GM20000 (cell line): Measurements from ENCODE around the gene STX2.

Experiments used
- DNase-seq: peaks from one replicate; pipeline ENCODE4 v3.0.0; 2012; ENCODE audit warnings: low spot score
- TF ChIP-seq, protein P1 (sequence below): IDR thresholded peaks from 2 replicates; pipeline ENCODE4 v1.5.1; 2012; ENCODE audit warnings: mild to moderate bottlenecking, control low read depth; ENCODE audit errors: extremely low read depth, missing control alignments

The STX2 gene

GRCh38 chr12:130742716-130743115 is 96.3 kb downstream of the STX2 start:
- TF ChIP-seq, protein P1, sequence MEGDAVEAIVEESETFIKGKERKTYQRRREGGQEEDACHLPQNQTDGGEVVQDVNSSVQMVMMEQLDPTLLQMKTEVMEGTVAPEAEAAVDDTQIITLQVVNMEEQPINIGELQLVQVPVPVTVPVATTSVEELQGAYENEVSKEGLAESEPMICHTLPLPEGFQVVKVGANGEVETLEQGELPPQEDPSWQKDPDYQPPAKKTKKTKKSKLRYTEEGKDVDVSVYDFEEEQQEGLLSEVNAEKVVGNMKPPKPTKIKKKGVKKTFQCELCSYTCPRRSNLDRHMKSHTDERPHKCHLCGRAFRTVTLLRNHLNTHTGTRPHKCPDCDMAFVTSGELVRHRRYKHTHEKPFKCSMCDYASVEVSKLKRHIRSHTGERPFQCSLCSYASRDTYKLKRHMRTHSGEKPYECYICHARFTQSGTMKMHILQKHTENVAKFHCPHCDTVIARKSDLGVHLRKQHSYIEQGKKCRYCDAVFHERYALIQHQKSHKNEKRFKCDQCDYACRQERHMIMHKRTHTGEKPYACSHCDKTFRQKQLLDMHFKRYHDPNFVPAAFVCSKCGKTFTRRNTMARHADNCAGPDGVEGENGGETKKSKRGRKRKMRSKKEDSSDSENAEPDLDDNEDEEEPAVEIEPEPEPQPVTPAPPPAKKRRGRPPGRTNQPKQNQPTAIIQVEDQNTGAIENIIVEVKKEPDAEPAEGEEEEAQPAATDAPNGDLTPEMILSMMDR = no peak

DNA sequence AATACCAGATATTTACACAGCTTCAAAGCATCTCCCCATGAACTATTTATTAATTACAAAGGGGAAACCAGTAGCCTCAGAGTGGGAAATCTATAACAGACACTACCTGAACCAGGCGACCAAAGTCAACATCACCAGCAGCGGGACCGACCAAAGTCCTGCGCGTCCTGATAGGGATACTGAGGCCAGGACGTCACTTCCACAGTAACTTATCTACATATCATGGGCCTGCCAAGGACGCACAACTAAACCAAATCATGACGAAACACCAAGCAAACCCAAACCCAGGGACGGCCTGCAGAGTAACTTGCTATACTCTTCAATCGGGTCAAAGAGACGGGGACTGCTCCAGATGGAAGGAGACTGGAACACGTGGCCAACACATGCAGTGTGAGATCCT is 96.9 kb downstream of the STX2 start:
- TF ChIP-seq, protein P1 = no peak
- DNase-seq = no peak

More at GRCh38 chr12:130742716-130743115, 96.3 kb downstream of the STX2 start:
- no peak for DNase-seq
